ENCODE measurements around the gene CCDC92B.
"Not testable (repeated sequence)": the region's sequence is repeated elsewhere in the genome, so short reads cannot be mapped to it uniquely, and the experiment has no call there.

Gene CCDC92B

DNA sequence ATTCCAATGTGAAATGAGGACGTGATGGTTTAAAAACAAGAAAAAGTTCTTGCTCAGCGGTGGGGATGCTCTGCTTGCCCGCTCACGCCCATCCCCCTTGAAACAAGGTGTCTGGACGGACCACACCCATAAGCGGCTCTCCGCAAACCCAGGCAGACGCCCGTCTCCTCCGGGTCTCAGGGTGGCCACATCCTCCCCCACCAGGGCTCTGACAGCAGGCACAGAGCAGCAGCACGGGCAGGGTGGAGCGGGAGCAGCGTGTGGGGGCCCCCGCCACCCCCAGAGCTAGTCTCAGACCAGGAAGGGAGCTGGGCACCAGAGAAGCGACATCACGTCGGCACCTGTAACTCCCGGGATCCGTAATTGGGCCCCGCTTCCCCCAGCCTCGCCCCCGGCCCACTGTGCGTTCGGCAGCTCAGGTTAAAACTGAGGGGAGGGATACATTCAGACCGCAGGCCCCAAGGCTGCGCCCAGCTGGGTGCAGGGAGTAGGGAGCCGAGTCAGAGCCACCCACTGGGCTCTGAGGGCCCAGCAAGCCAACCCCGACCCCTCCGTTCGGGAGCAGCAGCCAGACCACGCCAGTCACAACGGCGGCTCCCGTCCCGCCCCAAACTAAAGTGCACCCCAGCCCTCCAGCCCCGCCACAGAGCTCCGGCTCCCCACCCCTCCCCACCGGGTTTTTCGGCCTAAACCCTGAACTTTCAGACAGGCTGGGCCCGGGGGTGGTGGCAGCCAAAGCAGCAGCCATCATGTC lies 59.9 kb downstream of the CCDC92B start:
- DNase-seq (ENCODE audit: low read depth): no peak

DNA sequence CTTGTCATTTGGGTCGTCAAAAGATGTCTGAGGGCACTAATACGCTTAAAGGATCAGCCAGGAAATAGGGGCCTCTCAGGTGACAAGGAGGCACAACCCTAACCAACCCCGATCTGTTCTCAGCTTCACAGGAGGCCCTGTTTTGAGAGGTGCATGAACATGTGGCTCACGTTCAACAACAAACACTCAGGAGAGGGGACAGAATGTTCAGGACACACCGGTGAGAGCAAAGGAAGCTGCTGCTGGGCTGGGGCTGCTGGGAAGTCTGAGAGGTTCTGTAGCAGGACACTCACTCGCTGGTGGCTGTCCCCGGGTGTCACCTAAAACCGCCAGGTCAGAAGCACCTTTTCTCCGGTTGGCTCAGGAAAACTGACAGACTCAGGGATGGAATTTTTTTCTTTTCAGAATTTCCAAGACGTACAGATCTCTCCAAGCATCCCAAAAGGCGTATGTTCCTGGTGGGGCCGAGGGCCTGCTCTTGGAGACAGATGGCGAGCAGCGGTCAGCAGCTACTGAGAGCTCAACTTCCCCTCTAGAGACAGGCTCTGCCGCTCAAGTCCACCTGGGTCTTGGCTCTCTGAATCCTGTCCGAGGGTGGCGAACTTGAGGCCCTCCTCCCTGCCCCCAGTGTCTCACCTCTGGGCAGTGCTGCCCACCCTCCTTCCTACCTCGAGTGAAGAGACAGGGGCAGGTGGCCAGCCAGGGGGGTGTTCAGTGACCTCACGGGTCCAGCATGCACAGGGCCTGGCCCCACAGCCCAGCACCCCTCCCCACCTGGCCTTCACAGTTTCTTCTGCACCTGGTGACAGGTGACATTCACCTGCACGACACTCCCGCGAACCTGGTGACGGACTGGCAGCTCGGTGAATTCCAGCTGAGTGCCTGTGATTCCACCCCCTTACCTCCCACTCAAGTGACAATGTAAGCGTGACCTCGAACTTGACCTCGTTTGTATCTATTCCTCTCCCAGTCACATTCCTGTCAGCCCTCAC lies 60.8 kb downstream of the CCDC92B start:
- DNase-seq (ENCODE audit: low read depth): peak; percentile 13

DNA sequence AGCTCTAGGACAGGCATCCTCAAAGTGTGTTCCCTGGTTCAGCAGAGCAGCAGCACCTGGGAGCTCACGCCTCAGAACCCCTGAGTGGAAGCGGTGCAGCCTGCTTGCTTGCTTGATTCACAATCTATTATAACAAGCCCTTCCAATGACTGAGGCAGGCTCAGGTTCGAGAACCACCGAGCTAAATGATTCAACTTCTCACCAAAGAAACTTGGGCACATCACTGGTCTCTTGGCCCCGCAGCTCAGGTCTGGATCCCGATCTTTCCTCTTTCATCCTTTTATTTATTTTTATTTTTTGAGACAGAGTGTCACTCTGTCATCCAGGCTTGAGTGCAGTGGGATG lies 62.4 kb downstream of the CCDC92B start:
- DNase-seq (ENCODE audit: low read depth): no peak

DNA sequence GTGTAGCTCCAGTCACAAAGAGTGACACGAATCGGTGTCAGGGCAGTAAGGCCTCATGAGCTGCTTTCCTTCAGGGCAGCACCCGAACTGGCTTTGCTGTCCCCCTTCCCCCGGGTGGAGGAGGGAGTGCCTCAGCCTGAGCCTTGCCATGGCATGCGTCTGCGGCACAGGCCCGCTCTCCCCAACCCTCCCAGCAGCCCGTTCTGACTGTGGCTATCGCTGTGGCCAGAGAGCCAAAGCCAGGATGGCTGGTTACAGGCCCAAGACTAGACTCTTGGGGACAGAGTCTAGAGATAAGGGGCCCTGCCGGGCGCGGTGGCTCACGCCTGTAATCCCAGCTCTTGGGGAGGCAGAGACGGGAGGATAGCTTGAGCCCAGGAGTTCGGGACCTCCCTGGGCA lies 63.8 kb downstream of the CCDC92B start:
- DNase-seq (ENCODE audit: low read depth): no peak

DNA sequence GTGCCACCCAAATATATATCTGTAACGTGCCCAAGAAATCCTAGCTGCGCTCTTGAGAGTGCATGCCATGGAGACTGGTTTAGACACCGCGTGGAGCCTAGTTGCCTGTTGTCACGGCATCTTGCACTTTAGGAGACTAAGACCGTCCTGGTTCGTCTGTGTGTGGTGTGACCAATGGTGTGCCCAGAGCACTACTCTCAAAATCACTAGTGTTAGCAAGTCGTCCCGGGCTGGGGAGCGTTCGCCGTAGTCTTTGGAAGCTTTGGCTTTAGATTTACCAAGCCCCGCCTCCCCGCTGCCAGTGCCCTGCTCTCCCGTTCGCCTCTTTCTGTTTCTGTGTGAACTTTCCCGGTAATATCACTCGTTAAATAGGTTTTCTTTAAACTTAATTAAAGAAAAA lies 64.9 kb downstream of the CCDC92B start:
- no peak for DNase-seq (ENCODE audit: low read depth)

DNA sequence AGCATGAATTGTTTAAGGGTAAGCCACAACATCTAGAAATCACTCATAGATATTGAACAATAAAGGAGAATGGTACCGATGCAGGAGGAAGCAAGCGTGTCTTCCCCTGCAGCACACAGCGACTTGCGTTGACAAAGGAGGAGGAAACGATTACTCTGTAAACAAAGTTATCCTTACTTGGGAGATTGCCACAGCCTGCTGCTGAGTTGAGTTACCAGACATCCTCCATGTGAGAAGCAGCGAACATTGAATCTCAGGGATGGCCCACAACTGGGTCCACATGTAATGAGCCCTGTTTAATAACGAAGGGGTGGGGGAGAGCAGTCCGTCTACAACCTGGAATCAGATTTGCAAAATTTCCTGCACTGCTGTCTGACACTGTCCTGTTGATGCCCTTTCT lies 65.5 kb downstream of the CCDC92B start:
- DNase-seq (ENCODE audit: low read depth): no peak

GRCh38 chr17:2682176-2682938 lies 67.1 kb downstream of the CCDC92B start:
- DNase-seq (ENCODE audit: low read depth): peak; percentile 45

DNA sequence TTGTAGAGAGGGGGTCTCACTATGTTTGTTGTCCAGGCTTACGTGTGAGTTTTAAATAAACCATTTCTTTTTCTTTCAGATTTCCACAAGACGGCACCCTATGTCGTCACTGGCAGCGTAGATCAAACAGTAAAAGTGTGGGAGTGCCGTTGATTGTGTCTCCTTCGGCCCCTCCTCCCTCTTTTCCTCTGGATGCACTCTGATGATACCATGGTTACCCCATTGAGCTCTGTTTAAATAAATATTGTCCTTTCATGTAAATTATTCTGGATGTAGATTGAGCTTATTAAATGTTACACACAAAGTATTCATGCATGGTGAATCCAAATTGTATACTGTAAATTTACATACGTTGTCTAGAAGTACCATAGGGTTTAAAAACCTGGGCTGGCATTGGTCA lies 67.8 kb downstream of the CCDC92B start:
- DNase-seq (ENCODE audit: low read depth): no peak

- no peak for DNase-seq (ENCODE audit: low read depth)
Measured at GRCh38 chr17:2680961-2681360, 68.5 kb downstream of the CCDC92B start.

DNA sequence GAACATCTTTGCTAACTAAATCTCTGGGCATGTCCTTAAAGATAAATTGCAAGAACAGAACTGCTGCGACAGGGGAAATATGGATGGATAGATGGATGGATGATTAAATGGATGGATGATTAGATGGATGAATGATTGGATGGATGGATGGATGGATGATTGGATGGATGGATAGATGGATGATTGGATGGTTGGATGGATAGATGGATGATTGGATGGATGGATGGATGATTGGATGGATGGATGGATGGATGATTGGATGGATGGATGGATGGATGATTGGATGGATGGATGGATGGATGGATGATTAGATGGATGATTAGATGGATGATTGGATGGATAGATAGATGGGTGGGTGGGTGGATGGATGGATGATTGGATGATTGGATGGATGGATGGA lies 70.2 kb downstream of the CCDC92B start:
- DNase-seq (ENCODE audit: low read depth): not testable (repeated sequence)
